ENCODE data around the gene FAM13A.
"Not testable (repeated sequence)": the region's sequence is repeated elsewhere in the genome, so short reads cannot be mapped to it uniquely, and the experiment has no call there.

Gene FAM13A

GRCh38 chr4:89042055-89042454, 14.9 kb downstream of the FAM13A start:
- DNase-seq (ENCODE audit: low spot score): no peak

GRCh38 chr4:89039730-89040338, 17.2 kb downstream of the FAM13A start:
- no peak for DNase-seq (ENCODE audit: low spot score)

GRCh38 chr4:89036535-89036934, 20.4 kb downstream of the FAM13A start:
- no peak for DNase-seq (ENCODE audit: low spot score)

GRCh38 chr4:89031272-89031671, 25.7 kb downstream of the FAM13A start:
- DNase-seq (ENCODE audit: low spot score): no peak

GRCh38 chr4:89029591-89029990, 27.4 kb downstream of the FAM13A start:
- DNase-seq (ENCODE audit: low spot score): no peak

GRCh38 chr4:89026542-89026941, 30.4 kb downstream of the FAM13A start:
- DNase-seq (ENCODE audit: low spot score): no peak

- peak; percentile 67 for DNase-seq (ENCODE audit: low spot score)
These were observed 32.8 kb downstream of the FAM13A start for GRCh38 chr4:89024051-89024675.

GRCh38 chr4:89023140-89023539, 33.8 kb downstream of the FAM13A start:
- no peak for DNase-seq (ENCODE audit: low spot score)

GRCh38 chr4:89022426-89023128, 34.4 kb downstream of the FAM13A start:
- DNase-seq (ENCODE audit: low spot score): no peak

GRCh38 chr4:89021684-89022083, 35.3 kb downstream of the FAM13A start:
- no peak for DNase-seq (ENCODE audit: low spot score)

GRCh38 chr4:89021062-89021461, 35.9 kb downstream of the FAM13A start:
- DNase-seq (ENCODE audit: low spot score): no peak

- not testable (repeated sequence) for DNase-seq (ENCODE audit: low spot score)
These were observed 42.1 kb downstream of the FAM13A start for GRCh38 chr4:89014897-89015296.

GRCh38 chr4:89009761-89010369, 47.1 kb downstream of the FAM13A start:
- no peak for DNase-seq (ENCODE audit: low spot score)

- DNase-seq (ENCODE audit: low spot score): no peak
These were observed 47.9 kb downstream of the FAM13A start for GRCh38 chr4:89009115-89009514.

- DNase-seq (ENCODE audit: low spot score): no peak
These were observed 48.8 kb downstream of the FAM13A start for GRCh38 chr4:89008166-89008565.

GRCh38 chr4:89007338-89007939, 49.5 kb downstream of the FAM13A start:
- DNase-seq (ENCODE audit: low spot score): no peak

GRCh38 chr4:89006307-89006706, 50.7 kb downstream of the FAM13A start:
- DNase-seq (ENCODE audit: low spot score): no peak

GRCh38 chr4:89005066-89005465, 51.9 kb downstream of the FAM13A start:
- DNase-seq (ENCODE audit: low spot score): not testable (repeated sequence)

GRCh38 chr4:89001647-89002445, 55.1 kb downstream of the FAM13A start:
- DNase-seq (ENCODE audit: low spot score): no peak

GRCh38 chr4:89000844-89001360, 56.1 kb downstream of the FAM13A start:
- peak; percentile 8 for DNase-seq (ENCODE audit: low spot score)

- DNase-seq (ENCODE audit: low spot score): no peak
These were observed 56.6 kb downstream of the FAM13A start for GRCh38 chr4:89000382-89000781.
